ENCODE measurements around the gene DBH. TPM values are rescaled to one million over a fixed set of nuclear protein-coding genes. Genes with fewer than 3 reads are reported as not detected.
"Not testable (repeated sequence)": the region's sequence is repeated elsewhere in the genome, so short reads cannot be mapped to it uniquely, and the experiment has no call there.

DBH gene
- total RNA-seq, 1 experiment from 2014 or later = not detected

GRCh38 chr9:133622555-133622954 is 13.6 kb upstream of the DBH start:
- no peak for DNase-seq (ENCODE audit: low read depth)

DNA sequence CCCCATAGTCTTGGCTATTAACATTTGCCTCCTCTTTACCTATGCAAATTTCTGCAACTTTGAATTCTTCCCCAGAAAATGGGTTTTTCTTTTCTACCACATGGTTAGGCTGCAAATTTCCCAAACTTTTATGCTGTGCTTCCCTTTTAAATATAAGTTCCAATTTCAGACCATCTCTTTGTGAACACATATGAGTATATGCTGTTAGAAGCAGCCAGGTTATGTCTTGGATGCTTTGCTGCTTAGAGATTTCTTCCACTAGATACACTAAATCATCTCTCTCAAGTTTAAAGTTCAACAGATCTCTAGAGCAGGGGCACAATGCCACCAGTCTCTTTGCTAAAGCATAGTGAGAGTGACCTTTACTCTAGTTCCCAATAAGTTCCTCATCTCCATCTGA is 10.2 kb upstream of the DBH start:
- not testable (repeated sequence) for DNase-seq (ENCODE audit: low read depth)

DNA sequence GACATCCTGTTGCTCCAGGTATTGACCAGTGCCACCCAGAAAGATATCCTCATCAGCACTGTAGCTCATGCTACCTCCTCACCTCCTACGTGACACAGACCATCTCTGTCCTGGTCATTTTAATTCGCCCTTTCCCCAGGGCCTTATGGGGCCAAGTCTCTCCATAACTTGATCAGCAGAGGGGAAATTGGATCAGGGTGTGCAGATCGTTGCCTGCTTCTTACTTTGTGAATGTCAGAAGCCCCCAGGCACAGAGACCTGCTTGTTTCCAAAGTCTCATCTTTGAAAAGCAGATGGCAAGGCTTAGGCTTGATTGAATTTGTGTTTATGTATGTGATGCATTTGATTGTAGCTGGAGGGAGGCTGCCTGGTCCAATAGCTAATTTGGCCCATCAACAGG is 8.8 kb upstream of the DBH start:
- no peak for DNase-seq (ENCODE audit: low read depth)

DNA sequence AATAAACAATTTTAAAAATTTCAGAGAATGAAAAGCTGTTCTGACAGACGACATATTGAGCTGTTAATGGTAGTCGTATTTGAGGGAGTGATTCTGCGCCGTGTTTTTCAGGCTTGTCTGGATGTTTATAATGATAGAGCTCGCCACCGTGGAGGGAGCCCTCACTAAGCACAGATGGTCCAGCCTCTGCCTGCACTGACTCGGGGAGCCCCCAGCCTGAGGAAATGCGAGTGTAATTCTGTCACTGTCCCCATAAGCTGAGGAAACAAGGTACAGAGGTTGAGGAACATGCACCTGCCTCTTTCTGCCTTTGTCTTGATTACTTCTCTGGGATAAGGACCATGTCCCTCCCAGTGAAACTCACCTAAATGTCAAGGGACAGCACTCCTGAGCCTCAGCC is 7.4 kb upstream of the DBH start:
- DNase-seq (ENCODE audit: low read depth) = no peak

DNA sequence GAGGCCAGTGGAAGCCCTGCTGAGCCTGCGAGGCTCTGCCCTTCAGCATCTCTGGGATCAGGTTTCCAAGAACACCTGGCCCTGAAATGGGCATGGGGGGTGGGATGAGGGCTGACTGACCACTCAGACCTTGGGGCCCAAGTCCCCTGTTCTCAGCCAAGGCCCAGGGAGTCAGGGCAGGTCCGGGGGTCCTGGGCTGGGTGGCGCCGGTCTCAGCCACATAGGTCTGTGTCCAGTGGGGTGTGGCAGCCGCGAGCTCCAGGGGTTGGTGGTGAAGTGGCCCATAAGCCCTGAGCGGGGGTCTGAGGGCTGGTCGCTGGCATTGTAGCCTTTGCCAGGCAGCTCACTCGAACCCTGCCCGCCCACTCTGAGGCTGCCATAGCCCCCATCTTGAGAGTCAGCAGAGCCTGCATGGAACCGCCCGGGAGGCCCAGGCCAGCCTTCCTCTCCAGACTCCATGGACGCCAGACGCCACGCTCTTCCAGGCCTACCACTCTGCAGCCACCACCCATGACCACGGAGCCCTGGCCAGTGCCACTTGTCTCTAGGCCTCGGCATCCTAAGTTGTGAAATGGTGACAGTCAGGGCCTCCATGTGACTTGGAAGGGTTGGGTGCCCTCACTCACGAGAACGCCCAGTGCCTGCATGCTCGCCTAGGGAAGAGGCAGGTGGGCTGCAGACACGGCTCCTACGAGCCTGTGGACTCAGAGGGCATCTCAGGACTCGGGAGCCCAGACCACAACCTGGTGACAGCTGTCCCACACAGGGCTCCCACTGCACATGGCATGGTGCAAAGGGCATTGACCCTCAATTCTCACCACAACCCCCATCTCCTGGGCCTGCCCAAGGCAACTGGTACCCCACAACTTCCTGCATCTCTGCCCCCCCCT is 6.7 kb upstream of the DBH start:
- no peak for DNase-seq (ENCODE audit: low read depth)

DNA sequence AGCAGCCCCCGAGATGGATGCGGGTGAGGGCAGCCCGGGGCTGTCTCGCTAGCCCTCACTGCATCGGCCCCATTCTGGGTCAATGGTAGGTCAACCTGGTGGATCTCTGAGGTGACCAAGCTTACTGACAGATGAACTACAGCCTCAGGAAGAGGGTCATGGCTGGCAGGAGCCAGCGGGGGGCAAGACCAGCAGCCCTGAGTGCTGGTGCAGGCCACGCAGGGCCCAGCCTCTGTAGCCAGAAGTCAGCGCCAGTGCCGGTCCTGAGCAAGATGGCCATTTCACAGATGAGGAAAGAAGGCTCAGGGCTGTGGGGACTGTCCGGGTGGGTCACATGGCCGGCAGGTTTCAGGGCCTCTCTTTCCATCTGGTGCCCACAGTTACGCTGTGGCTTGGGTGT is 5.1 kb upstream of the DBH start:
- DNase-seq (ENCODE audit: low read depth) = no peak

- no peak for DNase-seq (ENCODE audit: low read depth)
Observed at GRCh38 chr9:133632806-133633680, 3.1 kb upstream of the DBH start.

- no peak for DNase-seq (ENCODE audit: low read depth)
Observed at GRCh38 chr9:133633681-133634080, 2.5 kb upstream of the DBH start.

- DNase-seq (ENCODE audit: low read depth) = no peak
Observed at GRCh38 chr9:133634081-133634691, 2.0 kb upstream of the DBH start.

- DNase-seq (ENCODE audit: low read depth) = no peak
Observed at GRCh38 chr9:133635098-133635497, 1.1 kb upstream of the DBH start.

GRCh38 chr9:133636902-133637301 is 739 bp downstream of the DBH start:
- no peak for DNase-seq (ENCODE audit: low read depth)

GRCh38 chr9:133637451-133638055 is 1.4 kb downstream of the DBH start:
- DNase-seq (ENCODE audit: low read depth) = no peak

DNA sequence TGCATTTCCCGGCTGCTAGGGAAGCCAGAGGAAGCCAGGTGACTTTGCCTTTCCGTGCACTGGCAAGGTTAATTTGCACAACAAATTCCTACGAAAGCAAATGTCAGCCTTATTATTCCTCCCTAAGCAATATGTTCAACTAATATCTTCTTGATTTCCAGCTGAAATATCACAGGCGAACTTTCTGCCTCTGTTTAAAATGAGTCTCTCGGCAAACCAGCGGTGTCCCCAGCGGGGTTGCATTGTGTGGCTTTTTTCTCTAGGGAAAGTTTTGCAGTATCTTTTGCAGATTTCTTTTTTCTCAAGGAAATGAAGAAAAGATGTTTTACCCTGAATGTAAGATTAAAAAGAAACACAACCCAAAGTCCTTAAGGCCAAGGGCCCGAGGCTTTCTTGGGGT is 1.9 kb downstream of the DBH start:
- DNase-seq (ENCODE audit: low read depth) = no peak

DNA sequence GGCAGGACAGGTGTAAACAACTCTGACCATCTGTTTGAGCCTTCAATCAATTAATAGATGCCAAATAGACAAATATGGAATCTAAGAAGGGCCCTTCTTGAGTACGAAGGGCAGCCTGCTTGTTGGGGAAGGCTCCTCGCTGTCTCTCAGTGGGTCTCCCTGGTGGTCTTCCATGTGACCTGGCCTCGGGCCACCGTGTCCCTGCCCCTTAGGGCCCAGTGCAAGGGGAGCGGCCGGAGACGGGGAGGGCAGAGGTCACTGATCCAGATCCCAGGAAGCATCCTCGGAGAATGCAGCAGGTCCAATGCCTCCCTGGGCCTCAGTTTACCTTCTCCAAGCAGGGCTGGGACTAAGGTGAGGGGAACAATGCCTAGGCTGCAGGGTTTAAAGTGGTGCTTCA is 2.5 kb downstream of the DBH start:
- DNase-seq (ENCODE audit: low read depth) = no peak

DNA sequence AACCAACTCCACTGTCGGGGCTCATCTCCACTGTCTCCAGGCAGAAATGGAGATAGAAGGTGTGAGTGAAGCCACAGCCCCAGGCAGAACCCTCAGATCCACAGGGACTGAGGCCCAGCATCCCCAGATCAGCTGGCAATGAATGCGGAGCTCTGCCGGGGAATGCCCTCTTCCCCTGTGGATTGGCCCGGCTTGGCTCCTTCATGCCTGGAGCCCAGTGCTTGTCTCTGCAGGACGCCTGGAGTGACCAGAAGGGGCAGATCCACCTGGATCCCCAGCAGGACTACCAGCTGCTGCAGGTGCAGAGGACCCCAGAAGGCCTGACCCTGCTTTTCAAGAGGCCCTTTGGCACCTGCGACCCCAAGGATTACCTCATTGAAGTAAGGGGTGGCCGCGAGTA is 3.5 kb downstream of the DBH start:
- DNase-seq (ENCODE audit: low read depth) = no peak

DNA sequence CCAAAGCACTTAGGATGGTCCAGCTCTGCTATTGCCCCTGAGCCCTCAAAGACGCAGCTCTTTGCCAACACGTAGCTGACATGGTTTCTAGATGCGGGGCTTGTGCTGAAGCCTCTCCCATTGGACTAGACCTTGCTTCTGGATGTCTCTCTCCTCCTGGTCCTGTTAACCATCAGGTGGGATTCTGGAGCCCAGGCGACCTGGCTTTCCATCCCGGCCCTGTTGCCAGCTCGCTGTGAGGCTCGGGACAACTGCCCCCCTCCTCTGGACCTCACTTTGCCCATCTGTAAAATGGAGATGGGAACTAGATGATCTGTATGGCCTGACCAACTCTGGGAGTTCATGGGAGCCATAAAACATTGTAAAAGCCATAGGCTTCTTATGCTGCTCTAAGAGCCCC is 4.0 kb downstream of the DBH start:
- no peak for DNase-seq (ENCODE audit: low read depth)

DNA sequence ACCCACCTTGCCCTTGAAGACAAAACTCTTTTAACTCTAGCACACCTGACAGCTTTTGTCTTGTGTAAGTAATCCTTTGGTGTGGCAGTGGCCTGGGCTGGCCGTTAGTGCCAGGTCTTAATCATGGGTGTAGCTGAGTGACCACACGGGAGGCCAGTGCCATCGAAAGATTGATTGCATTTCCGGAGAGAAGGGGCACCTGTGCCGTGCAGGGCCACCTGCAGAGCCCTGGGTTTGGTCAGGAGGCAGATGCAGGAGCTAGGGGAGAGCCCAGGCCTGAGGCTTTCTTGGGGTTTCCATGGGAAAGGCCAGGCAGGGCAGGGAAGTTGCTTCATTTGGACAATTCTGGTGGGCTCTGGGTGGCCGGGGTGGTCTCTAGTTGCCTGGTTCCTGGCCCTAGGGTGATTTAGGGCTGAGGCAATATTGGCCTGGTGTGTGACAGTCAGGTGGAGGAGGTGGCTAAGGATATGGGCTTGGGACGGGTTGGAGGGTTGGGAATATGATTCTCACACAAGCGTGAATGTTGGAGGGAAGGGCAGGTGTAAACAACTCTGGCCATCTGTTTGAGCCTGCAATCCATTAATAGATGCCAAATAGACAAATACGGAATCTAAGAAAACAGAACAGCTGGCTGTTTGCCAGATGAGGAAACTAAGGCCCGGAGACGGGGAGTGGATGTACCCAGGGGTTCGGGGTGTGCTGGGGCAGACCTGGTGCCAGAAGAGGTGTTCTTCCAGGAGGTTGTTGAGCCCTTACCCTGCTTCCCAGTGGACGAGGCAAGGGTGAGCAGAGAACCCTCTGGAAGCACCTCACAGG is 4.6 kb downstream of the DBH start:
- DNase-seq (ENCODE audit: low read depth) = no peak

- no peak for DNase-seq (ENCODE audit: low read depth)
Observed at GRCh38 chr9:133641396-133641655, 5.2 kb downstream of the DBH start.

GRCh38 chr9:133641861-133642595 is 5.9 kb downstream of the DBH start:
- no peak for DNase-seq (ENCODE audit: low read depth)

GRCh38 chr9:133642708-133643361 is 6.7 kb downstream of the DBH start:
- DNase-seq (ENCODE audit: low read depth) = no peak

Measured in HT1080 (cell line).